DND-41 (cell line): Measurements from ENCODE around the gene MAN2B1.

Experiments used
- EZH2 ChIP-seq: IDR thresholded peaks from 3 replicates; pipeline ENCODE4 v1.6.1; 2012; ENCODE audit warnings: borderline replicate concordance, low read depth, mild to moderate bottlenecking, moderate library complexity, low read length, inconsistent platforms; ENCODE audit not compliant: severe bottlenecking
- TF ChIP-seq, protein P1 (sequence below): IDR thresholded peaks from 2 replicates; pipeline ENCODE4 v1.5.1; 2012; ENCODE audit warnings: borderline replicate concordance, low read length, moderate library complexity, mild to moderate bottlenecking; ENCODE audit not compliant: poor library complexity, severe bottlenecking; ENCODE audit errors: extremely low read depth

DNA sequence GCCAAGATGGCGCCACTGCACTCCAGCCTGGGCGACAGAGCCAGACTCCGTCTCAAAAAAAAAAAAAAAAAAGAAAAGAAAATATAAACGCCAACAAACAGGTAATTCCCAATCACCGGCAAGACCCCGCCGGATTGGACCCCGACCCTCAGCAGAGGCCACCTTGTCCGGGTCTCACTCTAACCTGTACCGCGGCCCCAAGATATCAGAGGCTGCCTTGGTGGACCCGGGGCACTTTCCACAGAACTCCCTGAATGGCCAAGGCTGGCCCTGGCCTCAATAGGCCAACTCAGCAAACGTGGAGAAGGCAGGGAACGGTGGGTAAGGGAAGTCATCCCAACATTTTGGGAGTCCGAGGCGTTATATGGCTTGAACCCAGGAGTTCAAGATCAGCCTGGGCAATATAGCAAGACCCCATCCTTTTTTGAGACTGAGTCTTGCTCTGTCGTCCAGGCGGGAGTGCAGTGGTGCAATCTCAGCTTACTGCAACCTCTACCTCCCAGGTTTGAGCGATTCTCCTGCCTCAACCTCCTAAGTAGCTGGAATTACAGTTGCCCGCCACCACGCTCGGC, 27.8 kb downstream of the MAN2B1 start:
- TF ChIP-seq, protein P1, sequence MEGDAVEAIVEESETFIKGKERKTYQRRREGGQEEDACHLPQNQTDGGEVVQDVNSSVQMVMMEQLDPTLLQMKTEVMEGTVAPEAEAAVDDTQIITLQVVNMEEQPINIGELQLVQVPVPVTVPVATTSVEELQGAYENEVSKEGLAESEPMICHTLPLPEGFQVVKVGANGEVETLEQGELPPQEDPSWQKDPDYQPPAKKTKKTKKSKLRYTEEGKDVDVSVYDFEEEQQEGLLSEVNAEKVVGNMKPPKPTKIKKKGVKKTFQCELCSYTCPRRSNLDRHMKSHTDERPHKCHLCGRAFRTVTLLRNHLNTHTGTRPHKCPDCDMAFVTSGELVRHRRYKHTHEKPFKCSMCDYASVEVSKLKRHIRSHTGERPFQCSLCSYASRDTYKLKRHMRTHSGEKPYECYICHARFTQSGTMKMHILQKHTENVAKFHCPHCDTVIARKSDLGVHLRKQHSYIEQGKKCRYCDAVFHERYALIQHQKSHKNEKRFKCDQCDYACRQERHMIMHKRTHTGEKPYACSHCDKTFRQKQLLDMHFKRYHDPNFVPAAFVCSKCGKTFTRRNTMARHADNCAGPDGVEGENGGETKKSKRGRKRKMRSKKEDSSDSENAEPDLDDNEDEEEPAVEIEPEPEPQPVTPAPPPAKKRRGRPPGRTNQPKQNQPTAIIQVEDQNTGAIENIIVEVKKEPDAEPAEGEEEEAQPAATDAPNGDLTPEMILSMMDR: no peak
- TF ChIP-seq EZH2: no peak
